NT2/D1 (cell line): ENCODE data around the gene LCP2.
"Not testable (repeated sequence)": the region's sequence is repeated elsewhere in the genome, so short reads cannot be mapped to it uniquely, and the experiment has no call there.

Source experiments
- DNase-seq: peaks from one replicate; pipeline ENCODE4 v3.0.0-alpha.2; 2011; ENCODE audit warnings: low read depth, low spot score
- H3K27me3 ChIP-seq: 2 replicates; pipeline ENCODE4 v1.6.0; 2011; ENCODE audit warnings: mild to moderate bottlenecking; ENCODE audit not compliant: insufficient read length, insufficient read depth
- H3K36me3 ChIP-seq: 2 replicates; pipeline ENCODE4 v1.6.1; 2011; ENCODE audit warnings: mild to moderate bottlenecking, low read length, mixed read lengths; ENCODE audit not compliant: insufficient read depth, insufficient read length
- H3K4me1 ChIP-seq: 2 replicates; pipeline ENCODE4 v1.5.1; 2011; ENCODE audit not compliant: insufficient read depth, insufficient read length
- H3K4me3 ChIP-seq: 2 replicates; pipeline ENCODE4 v1.5.1; 2011; ENCODE audit warnings: low read depth; ENCODE audit not compliant: insufficient read length
- H3K9ac ChIP-seq: 2 replicates; pipeline ENCODE4 v1.6.0; 2011; ENCODE audit warnings: low read depth; ENCODE audit not compliant: insufficient read length
- H3K9me3 ChIP-seq: 2 replicates; pipeline ENCODE4 v1.5.1; 2011; ENCODE audit warnings: mild to moderate bottlenecking, low read length; ENCODE audit not compliant: insufficient read depth
- SUZ12 ChIP-seq: IDR thresholded peaks from 2 replicates; pipeline ENCODE4 v1.6.1; 2011; ENCODE audit not compliant: insufficient read length, insufficient read depth; ENCODE audit errors: extremely low read depth
- YY1 ChIP-seq: IDR thresholded peaks from 2 replicates; pipeline ENCODE4 v1.6.1; 2011; ENCODE audit not compliant: insufficient read length, insufficient read depth
- ZNF274 ChIP-seq: IDR thresholded peaks from 2 replicates; pipeline ENCODE4 v1.6.1; 2011; ENCODE audit warnings: mild to moderate bottlenecking, low read depth, low read length

LCP2 gene

GRCh38 chr5:170246126-170246870 lies 51.3 kb downstream of the LCP2 start:
- H3K9ac ChIP-seq: no peak overlapping the region
- no peak for DNase-seq
- H3K36me3 ChIP-seq: no peaks in the 10 kb centered on the region
- TF ChIP-seq ZNF274: no peak
- TF ChIP-seq SUZ12: no peak
- no peak for TF ChIP-seq YY1
- H3K27me3 ChIP-seq: no peaks in the 10 kb centered on the region
- H3K4me3 ChIP-seq: no peak overlapping the region
- H3K4me1 ChIP-seq: no peaks in the 10 kb centered on the region
- H3K9me3 ChIP-seq: no peaks in the 10 kb centered on the region

DNA sequence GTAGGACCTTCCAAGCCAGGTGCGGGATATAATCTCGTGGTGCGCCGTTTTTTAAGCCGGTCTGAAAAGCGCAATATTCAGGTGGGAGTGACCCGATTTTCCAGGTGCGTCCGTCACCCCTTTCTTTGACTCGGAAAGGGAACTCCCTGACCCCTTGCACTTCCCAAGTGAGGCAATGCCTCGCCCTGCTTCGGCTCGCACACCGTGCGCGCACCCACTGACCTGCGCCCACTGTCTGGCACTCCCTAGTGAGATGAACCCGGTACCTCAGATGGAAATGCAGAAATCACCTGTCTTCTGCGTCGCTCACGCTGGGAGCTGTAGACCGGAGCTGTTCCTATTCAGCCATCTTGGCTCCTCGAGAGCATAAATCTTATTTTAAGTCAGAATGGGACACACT lies 52.1 kb downstream of the LCP2 start:
- H3K4me1 ChIP-seq, H3K9me3 ChIP-seq, DNase-seq, H3K36me3 ChIP-seq, H3K4me3 ChIP-seq, H3K27me3 ChIP-seq, H3K9ac ChIP-seq: not testable (repeated sequence)

DNA sequence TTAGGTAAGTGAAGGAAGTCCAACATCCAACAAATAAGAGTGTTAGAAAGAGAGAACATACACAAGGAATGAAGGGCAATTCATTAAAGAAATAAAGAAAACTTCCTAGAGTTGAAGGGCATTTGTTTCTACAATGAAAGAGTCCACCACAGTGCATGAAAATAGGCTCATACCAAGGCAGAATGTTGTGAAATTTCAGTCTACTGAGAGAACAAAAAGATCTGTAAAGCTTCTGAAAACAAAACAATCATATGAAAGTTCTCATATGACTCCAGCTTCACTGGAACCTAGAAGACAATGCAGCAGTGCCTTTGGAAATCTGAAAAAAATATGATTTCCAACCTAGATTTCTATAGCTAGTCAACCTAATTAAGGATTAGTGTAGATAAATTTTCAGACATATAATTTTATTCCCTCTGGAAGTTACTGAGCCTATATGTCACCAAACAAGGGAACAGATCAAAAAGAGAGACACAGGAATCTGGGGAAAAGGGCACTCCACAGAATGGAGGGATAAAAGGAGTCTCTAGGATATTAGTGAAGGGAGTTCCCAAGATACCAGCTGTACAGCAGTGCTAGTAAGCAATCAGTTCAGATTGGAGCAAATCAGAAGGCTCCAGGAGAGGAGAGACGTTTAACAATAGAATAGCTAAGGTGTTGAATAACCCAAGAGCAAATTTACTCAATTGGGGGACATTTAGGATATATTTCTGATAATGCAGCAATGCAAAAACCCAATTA lies 59.0 kb downstream of the LCP2 start:
- H3K4me1 ChIP-seq: no peaks in the 10 kb centered on the region
- no peaks in the 10 kb centered on the region for H3K9me3 ChIP-seq
- H3K36me3 ChIP-seq: no peaks in the 10 kb centered on the region
- H3K4me3 ChIP-seq: no peak overlapping the region
- H3K27me3 ChIP-seq: no peaks in the 10 kb centered on the region
- no peak for DNase-seq
- no peak overlapping the region for H3K9ac ChIP-seq
- no peak for TF ChIP-seq ZNF274
- no peak for TF ChIP-seq YY1
- no peak for TF ChIP-seq SUZ12

DNA sequence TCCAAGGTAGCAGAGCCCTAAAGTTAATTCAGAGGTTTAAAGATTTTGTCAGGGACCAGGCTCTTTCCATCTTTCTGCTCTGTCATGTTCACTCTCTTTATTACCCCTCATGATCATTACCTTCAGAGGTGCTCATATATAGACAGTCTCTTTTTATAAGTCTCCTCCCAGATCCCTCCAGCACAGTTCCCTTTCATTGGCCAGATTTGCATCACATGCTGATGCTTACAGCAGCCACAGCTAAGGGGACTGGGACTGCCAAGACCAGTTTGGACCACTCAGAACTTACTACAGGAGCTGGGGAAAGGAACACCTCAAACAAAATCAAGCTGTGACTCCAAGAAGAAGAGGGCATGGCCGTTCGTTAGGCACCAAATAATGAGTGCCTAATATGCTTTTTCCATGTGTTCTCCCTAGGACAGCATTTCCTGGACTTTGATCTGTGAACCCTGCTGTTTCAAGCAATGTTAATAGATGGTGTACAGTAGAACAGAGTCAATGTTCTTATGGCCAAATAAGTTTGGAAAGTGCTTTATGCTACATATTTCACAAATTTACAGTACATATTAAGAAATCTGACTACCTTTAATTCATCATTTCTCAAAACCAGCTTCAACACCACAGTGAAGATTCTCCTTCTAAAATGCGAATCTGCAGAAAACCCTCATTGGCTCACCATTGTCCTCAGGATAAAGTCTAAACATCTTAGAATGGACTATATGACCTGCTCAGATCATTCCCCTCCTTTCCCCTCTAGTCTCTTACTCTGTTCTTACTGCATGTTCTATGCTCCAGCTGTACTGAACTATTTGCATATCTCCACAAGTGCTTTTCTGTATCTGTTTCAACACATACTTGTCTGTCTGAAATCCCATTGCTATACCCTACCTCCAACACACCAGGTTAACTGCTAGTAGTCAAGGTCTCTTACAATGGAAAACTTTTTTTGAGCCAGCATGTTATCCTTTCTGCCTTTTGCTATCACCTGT lies 61.4 kb downstream of the LCP2 start:
- Histone ChIP-seq H3K9ac (no peak overlapping the region), H3K4me3 (no peak overlapping the region), H3K4me1 (no peaks in the 10 kb centered on the region), H3K27me3 (no peaks in the 10 kb centered on the region), H3K36me3 (no peaks in the 10 kb centered on the region), H3K9me3 (no peaks in the 10 kb centered on the region; the same call in 1 of the 2 replicates)
- TF ChIP-seq YY1 (no peak), SUZ12 (no peak), ZNF274 (no peak)
- DNase-seq: no peak

GRCh38 chr5:170233358-170233892 lies 64.2 kb downstream of the LCP2 start:
- no peak for DNase-seq
- H3K9me3 ChIP-seq: no peaks in the 10 kb centered on the region; the same call in 1 of the 2 replicates
- H3K4me1 ChIP-seq: no peaks in the 10 kb centered on the region
- H3K9ac ChIP-seq: no peak overlapping the region
- H3K4me3 ChIP-seq: no peak overlapping the region
- H3K36me3 ChIP-seq: no peaks in the 10 kb centered on the region
- H3K27me3 ChIP-seq: no peaks in the 10 kb centered on the region
- TF ChIP-seq ZNF274: no peak
- no peak for TF ChIP-seq SUZ12
- TF ChIP-seq YY1: no peak

DNA sequence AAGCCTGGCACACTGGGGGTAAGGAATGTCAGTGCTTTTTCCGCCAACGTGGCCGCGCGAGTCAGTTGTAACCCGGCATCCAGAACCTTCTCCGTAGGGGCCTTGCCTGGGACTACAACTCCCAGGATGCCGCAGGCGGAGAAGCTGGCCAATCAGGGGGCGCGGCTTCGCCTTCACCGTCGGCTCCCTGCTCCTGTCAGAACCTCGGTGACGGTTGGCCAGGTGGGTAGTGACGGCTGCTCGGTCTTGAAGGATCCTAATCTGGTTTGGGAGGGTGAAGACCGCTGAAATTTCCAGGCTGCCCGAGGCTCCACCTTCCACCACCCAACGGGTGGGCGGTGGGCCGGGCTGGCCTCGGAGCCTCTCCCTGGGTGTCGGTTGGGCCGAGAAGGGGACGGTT lies 64.8 kb downstream of the LCP2 start, which contains the start of gene C5orf58:
C5orf58 (plus strand) TSS at position 200 of the 400 bp plus-strand sequence. CDS start 1,992 bp downstream, outside the sequence.
- Histone ChIP-seq H3K27me3 (no peaks in the 10 kb centered on the region), H3K4me1 (no peaks in the 10 kb centered on the region), H3K36me3 (no peaks in the 10 kb centered on the region), H3K9me3 (no peaks in the 10 kb centered on the region; the same call in 1 of the 2 replicates), H3K4me3 (no peak within 1 kb of the TSS), H3K9ac (no peak within 1 kb of the TSS)
- TF ChIP-seq SUZ12: no peak
- no peak for DNase-seq
